GM23338 (cell line): ENCODE results near the gene PDRG1.

Source experiments
- CREB1 ChIP-seq: fragments of 250-450 bp; sonication (Bioruptor Pico); IDR thresholded peaks from 2 replicates; pipeline ENCODE4 v1.5.0; 2020; ENCODE audit warnings: low read depth, mild to moderate bottlenecking, moderate library complexity
- CTCF ChIP-seq, 2 experiments: fragments of 200-600 bp in 1 of 2; sonication (generic) in 1 of 2; conservative IDR thresholded peaks; 2 replicates each; pipeline versions ENCODE4 v1.5.1 to v1.6.1; 2016 to 2017; ENCODE audit warnings: antibody characterized with exemption in 2 of 2, low read depth in 2 of 2, mild to moderate bottlenecking in 2 of 2, moderate library complexity in 1 of 2
- ETS1 ChIP-seq: IDR thresholded peaks from 2 replicates; pipeline ENCODE4 v1.6.1; 2016; ENCODE audit warnings: antibody characterized with exemption
- EZH2 ChIP-seq: fragments of 200-600 bp; sonication (generic); IDR thresholded peaks from one replicate; pipeline ENCODE4 v1.8.0; 2017; ENCODE audit warnings: antibody characterized with exemption, mild to moderate bottlenecking, low read depth; ENCODE audit not compliant: unreplicated experiment
- EZH2phosphoT487 ChIP-seq: fragments of 200-600 bp; sonication (generic); IDR thresholded peaks from one replicate; pipeline ENCODE4 v1.8.1; 2018; ENCODE audit warnings: antibody characterized with exemption; ENCODE audit not compliant: unreplicated experiment
- POLR2AphosphoS5 ChIP-seq: IDR thresholded peaks from 2 replicates; pipeline ENCODE4 v1.6.1; 2016; ENCODE audit warnings: antibody characterized with exemption, low read depth
- REST ChIP-seq: IDR thresholded peaks from one replicate; pipeline ENCODE4 v1.6.1; 2018; ENCODE audit warnings: antibody characterized with exemption; ENCODE audit not compliant: unreplicated experiment
- ZNF462 ChIP-seq: fragments of 250-450 bp; sonication (Bioruptor Pico); IDR thresholded peaks from 2 replicates; pipeline ENCODE4 v1.5.0; 2020; ENCODE audit warnings: mild to moderate bottlenecking, moderate library complexity

GRCh38 chr20:31896049-31896448 is 55.8 kb downstream of the PDRG1 start:
- TF ChIP-seq CTCF (conservative IDR thresholded peaks at IDR 0.05; ENCODE audit: low read depth in 2 of 2) (no peak), POLR2AphosphoS5 (no peak), ZNF462 (no peak), REST (no peak), EZH2 (no peak), CREB1 (CRISPR knock-in tag) (no peak), ETS1 (no peak), EZH2phosphoT487 (no peak)
